H9 (cell line): Measurements from ENCODE around the gene KRTAP12-1. TPM values are rescaled to one million over a fixed set of nuclear protein-coding genes. Genes with fewer than 3 reads are reported as not detected.

Experiments
- DNase-seq: peaks from one replicate; pipeline ENCODE4 v3.0.0-alpha.2; 2017
- H2AFZ ChIP-seq: one replicate; pipeline ENCODE4 v1.6.1; 2013; ENCODE audit warnings: mild to moderate bottlenecking, low read length, control low read depth, moderate library complexity
- H2AK5ac ChIP-seq: 2 replicates; pipeline ENCODE4 v1.6.1; 2013; ENCODE audit warnings: low read length, control low read depth, mixed read lengths; ENCODE audit not compliant: insufficient read length
- H2BK120ac ChIP-seq: one replicate; pipeline ENCODE4 v1.6.1; 2013; ENCODE audit warnings: low read depth, mild to moderate bottlenecking, low read length, control low read depth, inconsistent platforms; ENCODE audit not compliant: poor library complexity, severe bottlenecking
- H2BK12ac ChIP-seq: 2 replicates; pipeline ENCODE4 v1.6.1; 2013; ENCODE audit warnings: low read length, control low read depth, mixed read lengths, low read depth; ENCODE audit not compliant: insufficient read length
- H2BK15ac ChIP-seq: 2 replicates; pipeline ENCODE4 v1.6.1; 2013; ENCODE audit warnings: low read depth, low read length, control low read depth
- H2BK20ac ChIP-seq: one replicate; pipeline ENCODE4 v1.6.1; 2013; ENCODE audit warnings: low read depth, mild to moderate bottlenecking, low read length, control low read depth, inconsistent platforms; ENCODE audit not compliant: poor library complexity, severe bottlenecking
- H2BK5ac ChIP-seq: 2 replicates; pipeline ENCODE4 v1.6.1; 2013; ENCODE audit warnings: low read length, control low read depth, mixed read lengths; ENCODE audit not compliant: insufficient read length
- H3K14ac ChIP-seq: 2 replicates; pipeline ENCODE4 v1.6.1; 2013; ENCODE audit warnings: low read length, control low read depth; ENCODE audit not compliant: insufficient read depth
- H3K18ac ChIP-seq: 2 replicates; pipeline ENCODE4 v1.6.1; 2013; ENCODE audit warnings: low read depth, mild to moderate bottlenecking, mixed read lengths, low read length, control low read depth; ENCODE audit not compliant: insufficient read length
- H3K23ac ChIP-seq: 2 replicates; pipeline ENCODE4 v1.6.1; 2013; ENCODE audit warnings: low read length, control low read depth, mixed read lengths, low read depth; ENCODE audit not compliant: insufficient read length
- H3K23me2 ChIP-seq: 2 replicates; pipeline ENCODE4 v1.6.1; 2013; ENCODE audit warnings: low read depth, mild to moderate bottlenecking, mixed read lengths, low read length, control low read depth; ENCODE audit not compliant: insufficient read length, poor library complexity, severe bottlenecking
- H3K27ac ChIP-seq: 2 replicates; pipeline ENCODE4 v1.5.1; 2013; ENCODE audit warnings: low read length, control low read depth, mixed read lengths, low read depth; ENCODE audit not compliant: insufficient read length
- H3K27me3 ChIP-seq: 2 replicates; pipeline ENCODE4 v1.6.1; 2013; ENCODE audit warnings: low read length, control low read depth, inconsistent platforms; ENCODE audit not compliant: insufficient read depth
- H3K4ac ChIP-seq: 2 replicates; pipeline ENCODE4 v1.6.1; 2013; ENCODE audit warnings: low read depth, mild to moderate bottlenecking, control low read depth, inconsistent platforms, low read length, moderate library complexity
- H3K4me1 ChIP-seq: 2 replicates; pipeline ENCODE4 v1.6.1; 2013; ENCODE audit warnings: low read length, control low read depth, inconsistent platforms; ENCODE audit not compliant: insufficient read depth
- H3K4me2 ChIP-seq: 2 replicates; pipeline ENCODE4 v1.6.1; 2013; ENCODE audit warnings: low read length, control low read depth, mixed read lengths; ENCODE audit not compliant: insufficient read length, insufficient read depth
- H3K56ac ChIP-seq: 2 replicates; pipeline ENCODE4 v1.6.1; 2013; ENCODE audit warnings: low read depth, mild to moderate bottlenecking, mixed read lengths, low read length, control low read depth; ENCODE audit not compliant: insufficient read length
- H3K79me1 ChIP-seq: 2 replicates; pipeline ENCODE4 v1.6.1; 2013; ENCODE audit warnings: low read depth, mild to moderate bottlenecking, moderate library complexity, low read length, control low read depth, inconsistent platforms; ENCODE audit not compliant: insufficient read depth, poor library complexity, severe bottlenecking
- H3K79me2 ChIP-seq: 2 replicates; pipeline ENCODE4 v1.6.1; 2013; ENCODE audit warnings: low read length, control low read depth, inconsistent platforms; ENCODE audit not compliant: insufficient read depth
- H3K9ac ChIP-seq: 2 replicates; pipeline ENCODE4 v1.6.1; 2013; ENCODE audit warnings: low read length, control low read depth, mixed read lengths; ENCODE audit not compliant: insufficient read length; ENCODE audit errors: extremely low read depth
- H3K9me3 ChIP-seq: one replicate; pipeline ENCODE4 v1.6.1; 2013; ENCODE audit warnings: low read depth, low read length, inconsistent platforms; ENCODE audit not compliant: control insufficient read depth
- H3T11ph ChIP-seq: one replicate; pipeline ENCODE4 v1.6.1; 2013; ENCODE audit warnings: mild to moderate bottlenecking, low read length, control low read depth, inconsistent platforms
- H4K20me1 ChIP-seq: one replicate; pipeline ENCODE4 v1.6.1; 2013; ENCODE audit not compliant: control insufficient read depth, insufficient read length, insufficient read depth
- H4K5ac ChIP-seq: 2 replicates; pipeline ENCODE4 v1.6.1; 2013; ENCODE audit warnings: low read depth, mild to moderate bottlenecking, mixed read lengths, low read length, control low read depth; ENCODE audit not compliant: insufficient read length
- H4K8ac ChIP-seq: replicated peaks from 2 replicates; pipeline ENCODE4 v1.6.1; 2013; ENCODE audit warnings: low read length, control low read depth, mixed read lengths, low read depth; ENCODE audit not compliant: insufficient read length
- H4K91ac ChIP-seq: 2 replicates; pipeline ENCODE4 v1.6.1; 2013; ENCODE audit warnings: low read depth, mild to moderate bottlenecking, moderate library complexity, mixed read lengths, low read length, control low read depth; ENCODE audit not compliant: insufficient read length
- H3K27ac Mint-ChIP-seq, 3 experiments: 2 replicates in 2 of 3; 3 replicates in 1 of 3; pipeline ENCODE4 v1.8.0; 2020 to 2021; ENCODE audit warnings: mixed read lengths in 3 of 3, mild to moderate bottlenecking in 1 of 3, moderate library complexity in 1 of 3
- H3K27me3 Mint-ChIP-seq: 2 replicates; pipeline ENCODE4 v1.8.0; 2021; ENCODE audit warnings: low read depth, mild to moderate bottlenecking, moderate library complexity, mixed read lengths
- H3K36me3 Mint-ChIP-seq, 3 experiments: 2 replicates in 2 of 3; 3 replicates in 1 of 3; pipeline ENCODE4 v1.8.0; 2020 to 2021; ENCODE audit warnings: low read depth in 3 of 3, mixed read lengths in 3 of 3; ENCODE audit not compliant: insufficient read depth in 1 of 3
- H3K4me1 Mint-ChIP-seq, 2 experiments: 2 replicates each; pipeline ENCODE4 v1.8.0; 2020; ENCODE audit warnings: mixed read lengths in 2 of 2
- H3K4me3 Mint-ChIP-seq, 2 experiments: 2 replicates in 1 of 2; 3 replicates in 1 of 2; pipeline ENCODE4 v1.8.0; 2020 to 2021; ENCODE audit warnings: mild to moderate bottlenecking in 2 of 2, mixed read lengths in 2 of 2, moderate library complexity in 1 of 2
- H3K9me3 Mint-ChIP-seq, 2 experiments: 2 replicates in 1 of 2; 3 replicates in 1 of 2; pipeline ENCODE4 v1.8.0; 2020; ENCODE audit warnings: mild to moderate bottlenecking in 2 of 2, mixed read lengths in 2 of 2, moderate library complexity in 1 of 2
- CTCF ChIP-seq: fragments of 200-600 bp; sonication (generic); conservative IDR thresholded peaks from 3 replicates; pipeline ENCODE4 v1.8.0; 2021; ENCODE audit warnings: antibody characterized with exemption, mild to moderate bottlenecking
- WGBS: extraction: QIAGEN DNeasy Blood & Tissue Kit; methylation state at CpG from one replicate; pipeline ENCODE4 v1.1.7; 2013; ENCODE audit warnings: missing lambda C conversion rate, low lambda C conversion rate, mixed read lengths; ENCODE audit not compliant: insufficient read length; ENCODE audit errors: extremely low coverage; 5-methylcytosine and 5-hydroxymethylcytosine counted together
- total RNA-seq: library from RNA; stranded (reverse); gene quantifications from 2 replicates; pipeline ENCODE4 v1.2.1, GENCODE V29; 2021

KRTAP12-1 gene
- total RNA-seq, 1 experiment from 2014 or later, result not detected

- Histone ChIP-seq H3K27ac (no peak overlapping the region), H3K27me3 (peaks cover 41% of the 10 kb centered on the region; the same call in 1 of the 2 replicates), H3K9ac (no peak overlapping the region), H3K9me3 (no peaks in the 10 kb centered on the region), H4K5ac (no peak overlapping the region), H3K23me2 (peaks cover 25% of the 10 kb centered on the region), H3K4me2 (no peak overlapping the region), H4K20me1 (no peaks in the 10 kb centered on the region), H3K18ac (no peak overlapping the region), H4K91ac (no peak overlapping the region), H3K4me1 (peaks cover 3% of the 10 kb centered on the region; the same call in 1 of the 2 replicates), H3K23ac (no peak overlapping the region), H3T11ph (no peak overlapping the region), H2AK5ac (no peak overlapping the region), H3K56ac (no peak overlapping the region), H3K79me2 (no peaks in the 10 kb centered on the region), H3K79me1 (no peaks in the 10 kb centered on the region), H3K4ac (no peak overlapping the region), H3K14ac (no peak overlapping the region), H2BK5ac (no peak overlapping the region), H2BK15ac (no peak overlapping the region), H2BK12ac (no peak overlapping the region), H2BK120ac (no peak overlapping the region), H2BK20ac (no peak overlapping the region), H2AFZ (no peak overlapping the region), H4K8ac (no peak overlapping the region)
- peaks cover 78% of the 10 kb centered on the region for H3K27me3 Mint-ChIP-seq
- WGBS, result no CpG with 5 or more reads among the region's 9 CpGs
- TF ChIP-seq CTCF, result no peak
- H3K27ac Mint-ChIP-seq, result no peak overlapping the region
- no peak for DNase-seq
- no peak overlapping the region for H3K4me3 Mint-ChIP-seq
- H3K9me3 Mint-ChIP-seq, result no peaks in the 10 kb centered on the region; a peak in 1 of 5 replicates
- peaks cover 49 to 61% of the 10 kb centered on the region in 2 experiments for H3K4me1 Mint-ChIP-seq
- H3K36me3 Mint-ChIP-seq, result no peaks in the 10 kb centered on the region; a peak in 3 of 7 replicates
Measured at GRCh38 chr21:44713130-44713529, 31.2 kb upstream of the KRTAP12-1 start.
